NT2/D1 (cell line): Measurements from ENCODE around the gene SUMO3.

Experiments
- SUZ12 ChIP-seq: IDR thresholded peaks from 2 replicates; pipeline ENCODE4 v1.6.1; 2011; ENCODE audit not compliant: insufficient read length, insufficient read depth; ENCODE audit errors: extremely low read depth
- YY1 ChIP-seq: IDR thresholded peaks from 2 replicates; pipeline ENCODE4 v1.6.1; 2011; ENCODE audit not compliant: insufficient read length, insufficient read depth
- ZNF274 ChIP-seq: IDR thresholded peaks from 2 replicates; pipeline ENCODE4 v1.6.1; 2011; ENCODE audit warnings: mild to moderate bottlenecking, low read depth, low read length

DNA sequence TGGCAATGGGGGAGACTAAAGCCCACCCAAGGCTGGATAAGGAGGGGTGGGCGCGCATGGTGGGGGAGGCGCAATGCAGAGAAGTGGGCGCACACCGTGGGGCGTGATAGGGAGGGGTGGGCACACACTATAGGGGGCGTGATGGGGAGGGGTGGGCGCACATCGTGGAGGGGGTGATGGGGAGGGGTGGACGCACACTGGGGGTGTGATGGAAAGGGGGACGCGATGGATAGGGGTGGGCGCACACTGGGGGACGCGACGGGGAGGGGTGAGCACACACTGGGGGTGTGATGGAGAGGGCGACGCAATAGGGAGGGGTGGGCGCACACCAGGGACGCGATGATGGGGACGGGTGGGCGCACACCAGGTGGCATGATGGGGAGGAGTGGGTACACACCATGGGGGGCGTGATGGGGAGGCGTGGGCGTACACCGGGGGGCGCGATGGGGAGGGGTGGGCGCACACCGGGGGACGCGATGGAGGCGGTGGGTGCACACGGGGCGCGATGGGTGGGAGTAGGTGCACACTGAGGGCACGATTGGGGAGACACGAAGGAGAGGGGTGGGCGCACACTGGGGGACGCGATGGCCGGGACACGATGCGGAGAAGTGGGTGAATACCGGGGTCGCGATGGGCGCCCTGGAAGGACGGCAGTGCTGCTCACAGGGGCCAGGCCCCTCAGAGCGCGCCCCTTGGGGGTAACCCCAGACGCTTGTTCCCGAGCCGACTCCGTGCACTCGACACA lies 929 bp downstream of the SUMO3 start:
- TF ChIP-seq ZNF274 = no peak
- no peak for TF ChIP-seq YY1
- no peak for TF ChIP-seq SUZ12
